GM19043 (cell line): ENCODE data around the gene ZDHHC14.

ENCODE experiments used
- ATAC-seq: cut with Tn5 transposase; IDR thresholded peaks from one replicate; pipeline ENCODE4 v1.9.1; 2021; ENCODE audit warnings: low read depth; ENCODE audit not compliant: unreplicated experiment

ZDHHC14 gene

DNA sequence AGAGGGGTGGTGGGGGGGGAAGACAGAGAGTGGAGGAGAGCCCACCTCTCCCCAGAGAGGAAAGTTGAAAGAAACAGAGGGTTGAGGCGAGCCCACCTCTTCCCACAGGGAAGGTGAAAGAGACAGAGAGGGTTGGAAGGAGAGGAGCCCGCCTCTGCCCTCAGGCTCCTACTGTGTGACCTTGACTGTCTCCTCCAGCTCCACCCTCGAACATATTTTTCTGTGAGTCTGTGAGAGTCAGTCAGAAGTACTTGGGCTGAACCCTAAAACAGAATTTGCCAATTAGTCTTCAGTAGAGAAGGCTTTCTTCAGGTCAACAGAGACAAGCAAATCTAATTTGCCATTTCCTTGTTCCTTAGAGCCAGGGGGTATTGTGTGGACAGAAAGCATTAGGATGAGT, 288.3 kb downstream of the ZDHHC14 start:
- ATAC-seq = no peak

DNA sequence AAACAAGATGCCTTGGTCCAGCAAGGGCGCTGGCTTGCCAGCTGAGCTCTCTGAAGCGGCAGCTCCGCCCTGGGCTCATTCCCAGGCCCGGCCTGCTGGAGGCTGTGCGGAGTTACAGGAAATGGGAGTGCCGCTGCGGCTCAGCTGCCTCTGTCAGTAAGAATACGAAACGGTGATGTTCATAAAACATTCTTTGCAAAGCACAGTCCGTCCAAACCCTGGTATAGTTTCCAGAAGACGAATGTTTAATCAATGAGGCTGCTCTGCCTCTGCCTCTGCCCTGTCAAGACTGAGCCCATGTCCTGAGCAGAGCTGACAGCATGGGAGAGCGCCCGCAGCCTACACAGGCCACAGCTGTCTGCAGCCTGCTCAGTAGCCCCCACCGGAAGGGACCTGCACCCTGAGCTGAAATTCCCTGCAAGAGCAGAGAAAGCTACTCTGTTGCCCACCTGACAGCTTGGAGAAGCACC, 288.8 kb downstream of the ZDHHC14 start:
- ATAC-seq = no peak

DNA sequence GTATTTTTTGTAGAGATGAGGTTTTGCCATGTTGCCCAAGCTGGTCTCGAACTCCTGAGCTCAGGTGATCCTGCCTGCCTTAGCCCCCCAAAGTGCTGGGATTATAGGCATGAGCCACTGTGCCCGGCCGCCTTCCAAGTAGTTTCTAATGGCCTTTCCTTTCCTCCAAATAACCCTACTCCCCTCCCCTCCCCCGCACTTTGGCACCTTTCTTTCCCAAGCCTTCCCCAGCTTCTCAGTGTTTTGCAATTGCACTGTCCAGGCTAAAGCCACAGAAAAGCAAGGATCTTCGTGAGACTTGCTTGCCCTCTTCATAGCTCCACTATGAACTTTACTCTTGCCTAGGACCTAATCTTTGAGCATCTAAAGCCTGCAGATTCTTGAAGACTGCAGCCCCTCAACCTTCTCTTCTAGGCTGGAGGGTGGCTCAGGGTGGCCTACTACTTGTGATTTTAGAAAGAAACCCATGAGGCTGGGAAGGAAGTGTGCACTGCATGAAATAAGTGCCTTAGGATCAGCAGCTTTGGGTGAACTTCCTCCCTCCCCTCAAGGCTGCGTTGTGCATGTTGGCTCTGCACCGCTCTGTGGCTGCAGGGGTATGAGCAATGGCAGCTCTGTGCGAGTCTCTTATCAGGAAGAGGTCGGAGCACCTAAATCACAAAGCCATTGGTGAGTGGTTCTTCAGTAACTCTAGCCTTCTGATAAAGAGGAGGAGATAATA, 289.6 kb downstream of the ZDHHC14 start:
- no peak for ATAC-seq

DNA sequence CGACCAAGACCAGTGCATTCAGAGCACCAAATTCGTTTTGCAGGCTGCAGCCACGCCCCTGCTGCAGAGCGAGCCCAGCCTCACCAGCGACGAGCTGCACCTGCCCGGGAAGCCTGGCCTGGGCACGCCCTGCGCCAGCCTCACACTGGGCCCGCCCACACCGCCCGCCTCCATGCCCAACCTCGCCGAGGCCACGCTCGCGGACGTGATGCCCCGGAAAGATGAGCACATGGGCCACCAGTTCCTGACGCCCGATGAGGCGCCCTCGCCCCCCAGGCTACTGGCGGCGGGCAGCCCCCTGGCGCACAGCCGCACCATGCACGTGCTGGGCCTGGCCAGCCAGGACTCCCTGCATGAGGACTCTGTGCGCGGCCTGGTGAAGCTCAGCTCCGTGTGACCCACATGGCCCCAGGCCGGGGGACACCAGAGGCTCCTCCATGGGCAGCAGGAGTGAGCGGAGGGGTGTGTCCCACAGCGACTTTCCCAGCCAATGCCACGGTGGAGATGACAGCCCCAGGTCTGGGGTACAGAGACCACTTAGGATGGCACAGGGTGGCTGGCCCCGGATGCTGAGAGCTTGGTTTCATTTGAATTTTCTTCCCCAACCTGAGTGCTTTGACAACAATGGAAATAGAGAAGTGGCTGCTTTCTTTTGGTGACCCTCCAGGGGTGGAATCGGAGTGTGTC, 291.9 kb downstream of the ZDHHC14 start:
- no peak for ATAC-seq

DNA sequence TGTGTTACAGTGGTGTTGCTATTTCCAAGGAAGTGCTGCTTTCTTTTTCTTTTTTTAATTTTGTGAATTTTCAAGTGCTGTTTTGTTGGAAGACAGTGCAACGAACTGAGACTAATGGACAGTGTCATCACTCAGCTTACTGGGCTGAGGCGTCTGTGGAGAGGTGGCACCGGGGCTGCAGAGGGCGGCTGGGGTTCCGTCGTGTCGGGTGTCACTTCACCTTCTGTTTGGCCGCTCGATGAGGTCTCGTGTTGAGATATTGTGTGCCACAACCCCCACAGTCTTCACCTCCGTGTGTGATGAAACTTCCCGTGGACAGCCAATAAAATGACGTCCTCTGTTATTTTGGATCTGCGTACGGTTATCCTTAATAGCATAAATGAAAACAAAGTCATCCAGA, 292.6 kb downstream of the ZDHHC14 start:
- ATAC-seq = no peak

DNA sequence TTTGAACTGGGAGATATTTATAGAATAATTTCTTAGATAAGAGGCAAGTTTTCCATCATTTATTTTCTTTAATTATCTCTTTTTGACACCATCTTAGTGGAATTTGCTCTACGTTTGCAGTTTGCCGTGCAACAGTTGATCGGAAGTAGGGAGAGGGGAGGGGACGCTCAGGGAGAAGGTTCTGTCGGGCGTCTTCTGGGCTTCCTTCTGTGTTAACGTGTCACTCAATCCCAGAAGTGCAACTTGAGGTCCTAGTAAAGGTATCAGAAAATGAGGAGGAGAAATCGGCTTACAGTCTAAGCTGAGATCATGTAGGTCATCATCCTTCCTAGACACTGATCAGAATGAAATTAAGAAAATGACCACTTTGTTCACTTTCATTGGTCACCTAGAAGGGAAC, 293.1 kb downstream of the ZDHHC14 start:
- no peak for ATAC-seq

DNA sequence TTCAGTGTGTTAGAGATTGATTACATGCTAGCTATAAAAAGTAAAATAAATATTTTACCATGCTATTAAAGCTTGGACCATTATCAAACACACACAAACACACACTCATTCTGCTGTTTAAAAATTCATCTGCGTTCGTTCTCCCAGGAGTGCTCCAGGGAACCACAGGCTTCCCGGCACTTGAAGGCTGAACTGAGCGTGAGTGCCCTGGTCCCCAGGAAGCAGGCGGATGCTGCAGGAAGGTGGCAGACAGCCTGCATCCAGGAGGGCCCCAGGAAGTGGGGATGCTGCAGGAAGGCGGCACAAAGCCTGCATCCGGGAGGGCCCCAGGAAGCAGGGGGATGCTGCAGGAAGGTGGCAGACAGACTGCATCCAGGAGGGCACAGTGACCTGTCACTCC, 294.8 kb downstream of the ZDHHC14 start:
- no peak for ATAC-seq

DNA sequence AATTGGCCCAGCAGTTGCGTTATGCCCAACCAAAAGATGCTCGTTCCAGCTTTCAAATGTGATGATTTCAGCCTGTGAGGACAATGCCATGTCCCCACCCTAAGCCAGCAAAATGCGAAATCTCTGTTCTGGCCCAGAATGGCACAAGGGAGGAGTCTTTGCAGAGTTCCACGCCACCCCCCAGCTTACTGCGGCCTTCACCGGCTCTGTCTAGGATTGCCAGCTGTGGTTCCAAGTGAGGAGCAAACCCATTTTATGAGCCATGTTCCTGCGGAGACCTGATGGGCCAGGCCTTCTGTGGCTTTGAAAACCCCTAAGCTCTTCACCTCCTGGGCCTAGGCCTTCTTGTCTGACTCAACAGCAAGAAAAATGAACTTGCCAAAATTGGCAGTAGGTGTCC, 295.3 kb downstream of the ZDHHC14 start:
- ATAC-seq = no peak

DNA sequence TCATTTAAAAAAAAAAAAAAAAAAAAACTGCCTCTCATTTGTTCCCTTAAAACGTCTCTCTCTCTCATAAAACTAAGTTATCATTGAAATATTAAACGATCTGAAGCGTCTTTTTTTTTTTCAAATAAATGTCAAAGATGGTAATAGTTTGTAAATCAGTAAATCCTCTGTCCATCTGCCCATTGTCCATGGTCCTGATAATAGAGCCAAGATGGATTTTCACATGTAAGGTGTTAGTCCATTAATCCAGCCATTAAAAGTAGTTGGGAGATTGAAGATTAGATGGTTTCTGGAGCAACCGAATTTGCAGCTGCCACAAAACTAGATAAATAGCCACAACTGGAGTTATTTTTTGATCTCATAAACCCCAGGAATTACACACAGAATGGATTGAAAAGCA, 296.2 kb downstream of the ZDHHC14 start:
- no peak for ATAC-seq

DNA sequence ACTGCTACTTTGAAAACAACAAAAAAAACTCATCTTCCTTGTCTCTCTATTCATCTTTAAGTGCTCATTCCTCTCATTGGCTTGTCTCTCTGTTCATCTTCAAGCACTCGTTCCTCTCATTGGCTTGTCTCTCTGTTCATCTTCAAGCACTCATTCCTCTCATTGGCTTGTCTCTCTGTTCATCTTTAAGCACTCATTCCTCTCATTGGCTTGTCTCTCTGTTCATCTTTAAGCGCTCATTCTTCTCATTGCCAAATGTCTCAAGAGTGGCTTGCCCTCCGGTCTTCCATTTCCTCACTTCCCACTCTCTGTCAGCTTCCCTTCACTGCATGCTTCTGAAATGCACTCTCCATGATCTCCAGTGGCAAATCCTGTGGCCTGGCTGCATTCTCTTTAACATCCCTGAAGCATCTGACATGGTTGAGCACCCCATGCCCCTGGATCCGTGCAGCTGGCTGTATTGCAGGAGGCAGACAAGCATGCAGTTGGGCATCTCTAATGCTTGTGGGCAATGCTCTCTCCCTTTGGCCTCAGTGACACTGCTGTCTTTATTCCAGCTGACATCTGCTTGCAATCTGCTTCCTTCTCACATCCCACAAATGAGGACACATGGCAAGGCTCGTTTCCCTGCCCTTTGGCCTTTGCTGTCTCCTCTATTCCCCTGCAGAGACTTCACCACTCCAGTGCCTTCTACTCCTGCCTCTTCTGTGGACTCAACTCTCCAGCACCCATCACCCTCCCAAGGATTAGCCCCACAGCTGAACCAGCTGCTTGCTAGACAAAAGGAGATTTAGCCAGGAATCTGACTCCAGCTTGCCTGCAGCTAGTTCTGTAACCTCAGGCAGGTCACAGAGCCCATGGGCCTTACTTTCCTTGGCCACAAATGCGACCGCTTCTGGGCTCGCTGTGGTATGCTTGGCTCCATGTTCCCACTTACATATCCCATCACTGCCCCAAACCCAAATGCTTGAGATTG, 298.9 kb downstream of the ZDHHC14 start:
- ATAC-seq = no peak

DNA sequence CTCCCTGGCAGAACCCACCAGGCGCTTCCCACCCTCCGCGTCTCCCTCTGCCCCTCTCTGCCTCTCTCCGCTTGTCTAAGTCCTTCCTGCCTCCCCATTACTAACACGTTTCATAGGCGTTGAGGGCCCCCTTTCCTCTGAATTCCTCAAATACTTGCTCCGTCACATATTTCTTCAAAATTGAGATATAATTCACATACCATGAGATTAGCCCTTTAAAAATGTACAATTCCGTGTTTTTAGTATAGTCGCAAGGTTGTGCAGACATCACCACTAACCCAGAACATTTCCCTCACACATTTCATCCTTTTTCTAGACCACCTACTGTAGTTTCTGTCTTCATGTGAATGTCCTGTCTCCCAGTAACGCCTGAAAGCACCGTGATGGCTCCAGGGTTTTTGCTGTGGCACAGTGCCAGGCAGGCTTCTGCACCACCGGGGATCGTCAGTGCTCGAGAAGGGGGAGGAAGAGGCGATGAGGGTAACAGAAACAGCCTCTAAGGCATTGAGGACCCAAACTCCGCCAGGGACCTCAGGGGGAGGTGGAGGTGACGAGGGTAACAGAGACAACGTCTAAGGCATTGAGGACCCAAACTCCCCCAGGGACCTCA, 300.2 kb downstream of the ZDHHC14 start:
- ATAC-seq = no peak

DNA sequence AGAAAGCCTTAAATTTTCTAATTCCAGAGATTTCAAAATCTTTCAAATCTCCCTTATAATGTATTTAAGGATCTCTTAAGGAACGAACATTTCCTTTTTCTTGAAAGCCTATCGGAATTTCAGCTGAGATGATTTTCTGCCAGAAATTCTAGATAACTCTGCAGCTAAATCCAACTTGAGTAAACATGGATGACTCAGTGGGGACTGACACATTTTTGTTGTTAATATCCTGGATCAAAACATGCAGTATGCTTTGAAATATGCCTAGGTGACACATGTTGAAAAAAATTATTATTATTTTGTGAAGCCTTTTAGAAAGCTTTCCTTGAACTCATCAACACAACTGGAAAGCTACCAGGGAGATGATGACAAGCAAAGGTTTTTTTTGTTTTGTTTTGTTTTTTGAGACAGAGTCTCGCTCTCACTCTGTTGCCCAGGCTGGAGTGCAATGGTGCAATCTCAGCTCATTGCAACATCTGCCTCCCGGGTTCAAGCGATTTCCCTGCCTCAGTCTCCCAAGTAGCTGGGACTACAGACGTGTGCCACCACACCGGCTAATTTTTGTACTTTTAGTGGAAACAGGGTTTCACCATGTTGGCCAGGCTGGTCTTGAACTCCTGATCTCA, 302.0 kb downstream of the ZDHHC14 start:
- ATAC-seq = no peak

DNA sequence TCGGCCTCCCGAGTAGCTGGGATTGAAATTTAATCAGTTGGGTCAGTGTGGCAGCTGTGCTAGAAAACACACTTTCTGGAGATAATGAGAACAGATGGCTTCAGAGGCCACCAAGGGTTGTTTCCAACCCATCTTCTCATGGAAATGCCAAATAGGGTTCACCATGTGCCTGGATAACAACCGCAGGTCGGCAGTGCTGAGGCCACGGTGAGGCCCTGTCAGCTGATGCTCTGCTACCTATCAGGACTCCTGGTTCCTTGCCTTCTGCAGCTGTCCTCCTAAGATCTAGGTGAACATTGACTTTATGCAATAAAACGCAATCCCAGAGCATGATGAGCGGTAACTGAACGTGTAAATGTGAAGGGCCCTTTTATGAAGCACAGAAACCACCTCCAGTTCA, 302.7 kb downstream of the ZDHHC14 start:
- ATAC-seq = no peak

DNA sequence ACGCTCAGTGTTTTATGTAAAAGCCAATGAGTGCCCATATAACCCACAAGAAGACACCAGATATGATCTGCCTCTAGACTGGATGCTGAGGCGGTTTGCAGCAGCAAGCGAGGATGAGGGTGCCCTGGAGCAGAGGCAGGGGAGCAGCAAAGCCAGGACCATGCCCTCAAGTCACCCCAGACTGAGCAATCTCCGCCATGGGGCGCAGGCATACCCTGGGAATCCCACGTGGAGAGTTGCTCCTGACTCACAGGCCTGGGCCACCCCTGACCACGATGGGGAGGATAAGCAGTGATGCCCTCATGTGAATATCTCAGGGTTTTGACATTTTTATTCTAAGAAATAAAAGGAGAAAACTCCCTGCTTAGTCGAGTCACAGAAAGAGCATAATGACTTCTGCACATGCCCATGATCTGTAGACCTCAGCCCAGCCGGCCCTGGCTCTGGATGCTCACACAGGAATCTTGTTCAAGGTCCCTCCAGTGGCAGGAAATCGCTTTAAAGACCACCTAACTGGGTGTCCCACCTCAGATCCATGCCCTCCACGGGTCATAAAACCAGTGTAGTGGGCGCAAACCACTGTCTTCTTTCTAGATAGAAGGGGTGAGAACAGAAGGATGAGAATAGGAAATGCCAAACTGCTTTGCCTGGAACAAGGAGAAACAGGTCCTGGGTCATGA, 303.8 kb downstream of the ZDHHC14 start:
- ATAC-seq = no peak

DNA sequence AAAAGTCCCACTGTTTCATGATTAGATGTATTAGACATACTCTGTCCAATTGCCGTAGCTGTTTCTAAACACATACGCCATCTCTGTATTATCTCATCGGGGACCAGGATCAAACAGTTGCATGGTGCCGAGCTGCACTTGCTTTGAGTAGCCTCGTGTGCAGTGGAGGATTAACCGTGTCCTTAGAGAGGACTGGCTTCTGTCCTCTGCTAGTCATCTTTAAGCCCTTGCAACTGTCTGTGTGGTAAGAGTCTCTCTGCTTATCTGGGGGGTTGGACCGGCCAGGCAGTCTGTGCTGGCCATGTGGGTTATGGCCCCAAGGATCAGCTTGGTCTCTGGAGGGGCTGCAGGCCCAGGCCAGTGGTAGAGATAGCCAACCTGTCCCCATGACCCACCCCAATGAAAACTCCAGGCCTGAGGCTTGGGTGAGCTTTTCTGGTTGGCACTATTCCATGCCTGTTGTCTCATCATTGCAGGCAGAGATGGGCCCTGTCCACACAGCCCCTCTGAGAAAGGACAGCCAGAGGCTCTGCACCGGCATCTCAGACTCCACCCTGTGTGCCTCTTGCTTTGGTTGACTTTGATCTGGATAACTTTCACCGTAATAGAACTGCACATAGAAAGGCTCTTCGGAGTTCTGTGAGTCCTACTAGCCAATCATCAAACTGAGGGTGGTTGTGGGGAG, 304.7 kb downstream of the ZDHHC14 start:
- ATAC-seq = no peak

DNA sequence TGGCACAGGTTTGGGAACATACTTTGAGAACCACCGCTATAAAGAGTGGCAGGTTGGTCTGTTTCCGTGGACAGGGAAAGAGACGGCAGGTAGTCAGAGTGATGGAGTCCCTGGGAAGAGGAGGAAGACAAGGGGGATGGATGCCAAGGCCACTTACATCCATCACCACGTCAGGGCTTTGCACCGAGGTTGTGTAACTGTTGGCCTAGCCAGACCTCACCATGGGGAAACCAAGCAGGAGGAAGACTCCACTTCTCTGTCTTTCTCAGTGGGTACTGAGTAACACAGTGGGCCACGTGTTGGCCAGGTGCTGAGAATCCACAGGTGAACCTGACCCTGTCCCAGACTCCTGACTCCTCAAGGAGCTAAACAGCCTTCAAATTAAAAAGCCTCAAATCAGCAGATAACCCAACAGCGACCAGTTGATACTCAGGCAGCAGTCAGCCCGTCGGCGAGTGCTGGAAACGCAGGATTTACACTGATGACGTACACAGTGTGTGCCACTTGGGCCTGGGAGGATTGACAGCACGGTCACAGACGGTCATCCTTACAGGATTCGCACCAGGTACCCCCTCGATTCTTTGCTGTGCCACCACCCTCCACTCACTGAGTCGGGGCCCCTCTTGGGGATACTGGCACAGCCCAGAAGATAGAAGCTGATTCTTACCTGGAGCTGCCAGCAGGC, 307.4 kb downstream of the ZDHHC14 start:
- no peak for ATAC-seq

DNA sequence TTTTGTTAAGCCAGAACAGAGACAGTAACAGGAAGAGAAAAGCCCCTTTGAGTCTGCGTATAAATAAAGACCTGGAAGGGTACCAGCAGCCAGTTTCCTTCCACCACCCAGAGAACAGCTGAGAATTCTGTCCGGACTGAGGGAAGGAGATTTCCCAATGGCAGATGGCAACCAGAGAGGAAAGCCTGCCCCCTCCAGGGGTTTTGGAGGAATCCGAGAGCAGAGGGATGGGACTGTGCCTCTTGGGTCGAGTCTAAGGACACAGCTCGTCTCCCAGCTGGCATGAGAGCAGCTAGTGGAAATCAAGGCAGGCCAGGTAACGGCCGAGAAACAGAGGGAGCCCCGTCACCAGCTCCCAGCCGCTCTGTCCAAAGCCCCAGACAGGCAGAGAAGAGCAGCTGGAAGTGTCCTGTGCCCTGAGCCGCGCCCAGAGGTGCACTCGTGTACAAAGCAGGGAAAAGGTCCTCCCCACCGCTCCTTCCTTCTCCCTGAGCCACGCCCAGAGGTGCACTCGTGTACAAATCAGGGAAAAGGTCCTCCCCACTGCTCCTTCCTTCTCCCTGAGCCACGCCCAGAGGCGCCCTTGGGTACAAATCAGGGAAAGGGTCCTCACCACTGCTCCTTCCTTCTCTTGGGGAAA, 308.1 kb downstream of the ZDHHC14 start:
- ATAC-seq = no peak

DNA sequence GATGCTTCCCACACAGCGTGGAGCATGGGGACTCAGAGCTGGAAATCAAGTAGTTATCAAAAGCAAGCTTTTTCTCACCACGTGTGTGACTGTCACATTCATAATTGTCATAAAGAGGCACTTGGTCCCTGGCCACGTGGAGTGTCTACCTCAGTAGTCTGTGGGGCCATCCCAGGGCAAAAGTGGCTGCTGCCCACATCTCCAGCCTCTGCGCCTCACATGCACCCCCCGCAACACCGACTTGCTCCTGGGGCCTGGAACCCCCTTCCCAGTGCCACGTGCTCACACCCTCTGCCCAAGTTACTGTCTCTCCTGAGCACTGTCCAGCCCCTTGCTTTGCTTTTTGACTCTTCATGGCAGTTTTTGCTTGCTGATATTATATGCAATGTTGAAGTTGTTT, 308.9 kb downstream of the ZDHHC14 start:
- ATAC-seq = no peak
